K562 (cell line): Measurements from ENCODE around the gene SBK3. TPM values are rescaled to one million over a fixed set of nuclear protein-coding genes. Genes with fewer than 3 reads are reported as not detected.
A peak's percentile ranks its signal among the peaks of the same experiment; 100 is the strongest.

Experiments used
- BACH1 ChIP-seq: fragments of 200-800 bp; sonication (Bioruptor generic); IDR thresholded peaks from 2 replicates; pipeline ENCODE4 v1.6.1; 2016; ENCODE audit warnings: missing genetic modification characterization, missing compliant biosample characterization
- HNRNPLL ChIP-seq: fragments of 200-400 bp; formaldehyde crosslinking; IDR thresholded peaks from 2 replicates; pipeline ENCODE4 v1.6.1; 2017; ENCODE audit warnings: low read length, low read depth, mild to moderate bottlenecking; ENCODE audit not compliant: poor library complexity, severe bottlenecking
- L3MBTL2 ChIP-seq: fragments of 450-650 bp; IDR thresholded peaks from 2 replicates; pipeline ENCODE4 v1.6.1; 2016; ENCODE audit warnings: mild to moderate bottlenecking, moderate library complexity
- MAZ ChIP-seq, 2 experiments: fragments of 450-650 bp in 1 of 2; sonication (generic) in 1 of 2; formaldehyde crosslinking; IDR thresholded peaks in 1 of 2; conservative IDR thresholded peaks in 1 of 2; 2 replicates each; pipeline versions ENCODE4 v1.4.0 to v1.5.0; 2020; ENCODE audit warnings: mild to moderate bottlenecking in 1 of 2, missing genetic modification reagents in 1 of 2
- NEUROD1 ChIP-seq: fragments of 150-350 bp; IDR thresholded peaks from 2 replicates; pipeline ENCODE4 v1.6.1; 2014; ENCODE audit warnings: borderline replicate concordance, low read length, low read depth; ENCODE audit not compliant: partially characterized antibody
- RFX1 ChIP-seq: fragments of 450-650 bp; IDR thresholded peaks from 2 replicates; pipeline ENCODE4 v1.6.1; 2016; ENCODE audit warnings: mild to moderate bottlenecking, moderate library complexity
- STAT5A ChIP-seq: IDR thresholded peaks from 2 replicates; pipeline ENCODE4 v1.6.1; 2012; ENCODE audit warnings: low read length, inconsistent platforms, borderline replicate concordance
- ZNF124 ChIP-seq: sonication (generic); formaldehyde crosslinking; IDR thresholded peaks from 2 replicates; pipeline ENCODE4 v1.8.1; 2022; ENCODE audit warnings: missing genetic modification reagents
- ZNF263 ChIP-seq: sonication (generic); formaldehyde crosslinking; IDR thresholded peaks from 2 replicates; pipeline ENCODE4 v1.8.0; 2022; ENCODE audit warnings: mild to moderate bottlenecking, missing genetic modification reagents, borderline replicate concordance
- ZNF318 ChIP-seq, 2 experiments: fragments of 450-650 bp; IDR thresholded peaks; 2 replicates each; pipeline ENCODE4 v1.6.1; 2016; ENCODE audit warnings: mild to moderate bottlenecking in 2 of 2, borderline replicate concordance in 1 of 2, low read depth in 1 of 2, moderate library complexity in 1 of 2
- polyA plus RNA-seq, 8 experiments: library from polyadenylated mRNA; depleted of rRNA in 4 of 8; stranded (reverse) in 5 of 8; unstranded in 3 of 8; fragments of >200 nt; fragmentation: Nextera tagmentation in 2 of 8; fragmentation: Illumina TruSeq in 1 of 8; extraction: Ambion mirVana in 2 of 8; extraction: Trizol in 1 of 8; gene quantifications; 2 replicates each; pipeline versions ENCODE4 v1.2.1 to v1.2.3, GENCODE V29; 2011 to 2014; ENCODE audit warnings: inconsistent platforms in 1 of 8, missing spikeins in 1 of 8
- total RNA-seq, 7 experiments: library from RNA; depleted of rRNA in 6 of 7; stranded (reverse); fragments of >200 nt in 6 of 7; fragmentation: Illumina TruSeq in 2 of 7; extraction: Trizol in 2 of 7; gene quantifications; 2 replicates each; pipeline versions ENCODE4 v1.2.1 to v1.2.3, GENCODE V29; 2011 to 2021; ENCODE audit warnings: low replicate concordance in 1 of 7
- TF ChIP-seq, protein P1 (sequence below), 3 experiments: fragments of 200-800 bp in 1 of 3; sonication (Bioruptor generic) in 1 of 3; sonication (generic) in 1 of 3; formaldehyde crosslinking in 1 of 3; IDR thresholded peaks; 2 replicates each; pipeline versions ENCODE4 v1.6.1 to v1.8.0; 2016 to 2022; ENCODE audit warnings: mild to moderate bottlenecking in 2 of 3, missing compliant biosample characterization in 2 of 3, missing genetic modification characterization in 2 of 3, missing genetic modification reagents in 1 of 3
- TF ChIP-seq, protein P2 (sequence below): fragments of 150-350 bp; conservative IDR thresholded peaks from 2 replicates; pipeline ENCODE4 v1.6.1; 2014; ENCODE audit warnings: low read length

SBK3 gene
- total and polyA plus RNA-seq, 9 of the 15 experiments (the other 6 are each of a cell fraction or from before 2014, with no cell fraction given), result 0.11 to 0.43 (median 0.13) TPM; not detected in 6

DNA sequence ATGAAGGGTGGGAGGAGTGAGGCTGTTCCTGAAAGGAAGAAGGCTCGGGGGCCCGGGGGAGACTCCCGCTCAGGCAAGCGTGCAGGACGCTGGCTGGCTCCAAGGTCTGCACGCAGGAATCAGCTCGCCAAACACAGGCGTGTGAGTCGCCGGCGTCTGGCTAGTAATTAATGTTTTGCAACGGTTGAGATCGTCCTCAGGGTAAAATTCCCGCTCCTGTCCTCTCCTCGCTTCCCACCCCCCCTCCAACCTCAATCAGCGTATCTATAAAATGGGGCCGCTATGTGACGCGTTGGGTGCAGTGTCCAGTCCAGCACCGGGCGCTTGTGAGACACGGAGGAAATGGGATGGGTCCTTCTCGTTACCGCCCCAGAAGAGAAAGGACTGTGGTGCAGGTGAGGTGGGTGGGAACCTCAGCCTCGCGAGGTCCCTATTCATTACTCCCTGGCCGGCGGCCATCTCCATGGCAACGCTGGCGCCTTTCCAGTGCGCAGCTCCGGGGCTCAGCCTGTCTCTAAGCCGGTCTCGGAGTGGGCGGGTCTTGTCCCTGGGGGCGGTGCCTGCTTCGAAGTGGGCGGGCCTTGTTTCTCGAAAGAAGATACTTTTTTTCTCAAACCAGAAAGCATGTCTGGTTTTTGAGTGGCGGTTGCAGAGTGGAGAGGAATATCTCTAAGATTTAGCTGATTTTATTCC lies 41.8 kb upstream of the SBK3 start (continued):
- TF ChIP-seq MAZ (CRISPR knock-in tag; conservative IDR thresholded peaks at IDR 0.05 in 1 of 2, IDR thresholded peaks at IDR 0.05 in 1 of 2) (peak in 1 of 2 experiments; percentile 30; a peak in 2 of 4 replicates), NEUROD1 (no peak), BACH1 (tag) (no peak), STAT5A (no peak), ZNF124 (CRISPR knock-in tag) (no peak), ZNF318 (IDR thresholded peaks at IDR 0.05; ENCODE audit: borderline replicate concordance in 1 of 2, low read depth in 1 of 2) (no peak), ZNF263 (CRISPR knock-in tag) (0 out of 2 replicates have a peak, but pooled peaks have one; percentile 42), RFX1 (peak; percentile 99), L3MBTL2 (peak; percentile 12; the same call in 1 of the 2 replicates), HNRNPLL (peak; percentile 43)
- TF ChIP-seq, protein P1, sequence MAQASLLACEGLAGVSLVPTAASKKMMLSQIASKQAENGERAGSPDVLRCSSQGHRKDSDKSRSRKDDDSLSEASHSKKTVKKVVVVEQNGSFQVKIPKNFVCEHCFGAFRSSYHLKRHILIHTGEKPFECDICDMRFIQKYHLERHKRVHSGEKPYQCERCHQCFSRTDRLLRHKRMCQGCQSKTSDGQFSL (CRISPR knock-in tag; IDR thresholded peaks at IDR 0.05), result peak; percentile 95
- TF ChIP-seq, protein P1 (tag; IDR thresholded peaks at IDR 0.05), result peak in 1 of 2 experiments; percentile 63; a peak in 1 of 4 replicates
- TF ChIP-seq, protein P2, sequence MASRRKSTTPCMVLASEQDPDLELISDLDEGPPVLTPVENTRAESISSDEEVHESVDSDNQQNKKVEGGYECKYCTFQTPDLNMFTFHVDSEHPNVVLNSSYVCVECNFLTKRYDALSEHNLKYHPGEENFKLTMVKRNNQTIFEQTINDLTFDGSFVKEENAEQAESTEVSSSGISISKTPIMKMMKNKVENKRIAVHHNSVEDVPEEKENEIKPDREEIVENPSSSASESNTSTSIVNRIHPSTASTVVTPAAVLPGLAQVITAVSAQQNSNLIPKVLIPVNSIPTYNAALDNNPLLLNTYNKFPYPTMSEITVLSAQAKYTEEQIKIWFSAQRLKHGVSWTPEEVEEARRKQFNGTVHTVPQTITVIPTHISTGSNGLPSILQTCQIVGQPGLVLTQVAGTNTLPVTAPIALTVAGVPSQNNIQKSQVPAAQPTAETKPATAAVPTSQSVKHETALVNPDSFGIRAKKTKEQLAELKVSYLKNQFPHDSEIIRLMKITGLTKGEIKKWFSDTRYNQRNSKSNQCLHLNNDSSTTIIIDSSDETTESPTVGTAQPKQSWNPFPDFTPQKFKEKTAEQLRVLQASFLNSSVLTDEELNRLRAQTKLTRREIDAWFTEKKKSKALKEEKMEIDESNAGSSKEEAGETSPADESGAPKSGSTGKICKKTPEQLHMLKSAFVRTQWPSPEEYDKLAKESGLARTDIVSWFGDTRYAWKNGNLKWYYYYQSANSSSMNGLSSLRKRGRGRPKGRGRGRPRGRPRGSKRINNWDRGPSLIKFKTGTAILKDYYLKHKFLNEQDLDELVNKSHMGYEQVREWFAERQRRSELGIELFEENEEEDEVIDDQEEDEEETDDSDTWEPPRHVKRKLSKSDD, result 0 out of 2 replicates have a peak, but pooled peaks have one; percentile 51
